Tibial artery (tissue), 4 donors: ENCODE data around the gene ZNF891.

Experiments used
- DNase-seq, 2 donors: peaks; one replicate each; pipeline ENCODE4 v3.0.0-alpha.2; 2019
- H3K27ac ChIP-seq, 2 donors: fragments of 200-600 bp; sonication (generic) in 1 of 2; 1 replicate in 1 of 2; 2 replicates in 1 of 2; pipeline ENCODE4 v1.5.1; 2018 to 2019; ENCODE audit warnings: mild to moderate bottlenecking in 1 of 2
- H3K27me3 ChIP-seq, 2 donors: fragments of 200-600 bp; sonication (generic) in 1 of 2; one replicate each; pipeline versions ENCODE4 v1.5.1 to v1.6.0; 2016 to 2019
- H3K36me3 ChIP-seq, 3 donors: fragments of 200-600 bp; sonication (generic) in 2 of 3; one replicate each; pipeline ENCODE4 v1.5.1; 2016 to 2019; ENCODE audit warnings: mild to moderate bottlenecking in 2 of 3
- H3K4me1 ChIP-seq, 4 donors: fragments of 200-600 bp; sonication (generic) in 2 of 4; 1 replicate in 3 of 4; 2 replicates in 1 of 4; pipeline ENCODE4 v1.5.1; 2016 to 2019
- H3K4me3 ChIP-seq, 2 donors: fragments of 200-600 bp; sonication (generic) in 1 of 2; 1 replicate in 1 of 2; 2 replicates in 1 of 2; pipeline ENCODE4 v1.5.1; 2018 to 2019; ENCODE audit warnings: mild to moderate bottlenecking in 2 of 2
- H3K9me3 ChIP-seq, 3 donors: fragments of 200-600 bp; sonication (generic) in 1 of 3; one replicate each; pipeline ENCODE4 v1.5.1; 2016 to 2019
- intact Hi-C: fragments of 100-400 bp; cut with DNase I; formaldehyde crosslinking; loops from one replicate; pipeline ENCODE4 v1.15.0; 2023; ENCODE audit warnings: low total_unique reads
- TF ChIP-seq, protein P1 (sequence below), 2 experiments: fragments of 200-600 bp in 1 of 2; fragments of 450-650 bp in 1 of 2; IDR thresholded peaks; one replicate each; pipeline ENCODE4 v1.5.1; 2017 to 2019; ENCODE audit warnings: antibody characterized with exemption in 2 of 2, mild to moderate bottlenecking in 1 of 2, moderate library complexity in 1 of 2

Gene ZNF891

DNA sequence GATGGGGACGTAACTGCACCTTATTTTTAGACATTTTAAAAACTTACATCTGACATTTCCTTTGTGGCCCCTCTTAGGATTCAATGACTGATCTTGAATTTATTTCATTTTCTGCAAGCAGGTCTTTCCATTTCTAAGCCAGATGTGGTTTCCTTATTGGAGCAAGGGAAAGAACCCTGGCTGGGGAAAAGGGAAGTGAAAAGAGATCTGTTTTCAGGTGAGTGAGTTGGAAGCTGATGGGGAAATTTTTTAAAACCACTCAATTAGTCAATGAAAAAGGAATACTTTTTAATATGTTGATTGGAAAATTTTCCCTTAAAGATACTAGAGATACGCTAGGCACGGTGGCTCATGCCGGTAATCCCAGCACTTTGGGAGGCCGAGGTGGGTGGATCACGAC lies 46.7 kb downstream of the ZNF891 start:
- Histone ChIP-seq H3K4me1 (peaks cover 0 to 17% (median 8%) of the 10 kb centered on the region in 4 donors), H3K9me3 (peaks cover 0 to 81% (median 68%) of the 10 kb centered on the region in 3 donors), H3K27me3 (no peaks in the 10 kb centered on the region), H3K27ac (no peak overlapping the region), H3K4me3 (no peak overlapping the region), H3K36me3 (peaks cover 66 to 69% (median 67%) of the 10 kb centered on the region in 3 donors)
- intact Hi-C loops = loop anchor here (5.0 kb wide), 1 partner anchor 46 kb away; the partner anchor contains the start of gene ZNF84
- TF ChIP-seq, protein P1, sequence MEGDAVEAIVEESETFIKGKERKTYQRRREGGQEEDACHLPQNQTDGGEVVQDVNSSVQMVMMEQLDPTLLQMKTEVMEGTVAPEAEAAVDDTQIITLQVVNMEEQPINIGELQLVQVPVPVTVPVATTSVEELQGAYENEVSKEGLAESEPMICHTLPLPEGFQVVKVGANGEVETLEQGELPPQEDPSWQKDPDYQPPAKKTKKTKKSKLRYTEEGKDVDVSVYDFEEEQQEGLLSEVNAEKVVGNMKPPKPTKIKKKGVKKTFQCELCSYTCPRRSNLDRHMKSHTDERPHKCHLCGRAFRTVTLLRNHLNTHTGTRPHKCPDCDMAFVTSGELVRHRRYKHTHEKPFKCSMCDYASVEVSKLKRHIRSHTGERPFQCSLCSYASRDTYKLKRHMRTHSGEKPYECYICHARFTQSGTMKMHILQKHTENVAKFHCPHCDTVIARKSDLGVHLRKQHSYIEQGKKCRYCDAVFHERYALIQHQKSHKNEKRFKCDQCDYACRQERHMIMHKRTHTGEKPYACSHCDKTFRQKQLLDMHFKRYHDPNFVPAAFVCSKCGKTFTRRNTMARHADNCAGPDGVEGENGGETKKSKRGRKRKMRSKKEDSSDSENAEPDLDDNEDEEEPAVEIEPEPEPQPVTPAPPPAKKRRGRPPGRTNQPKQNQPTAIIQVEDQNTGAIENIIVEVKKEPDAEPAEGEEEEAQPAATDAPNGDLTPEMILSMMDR (IDR thresholded peaks at IDR 0.05) = no peak
- no peak for DNase-seq

DNA sequence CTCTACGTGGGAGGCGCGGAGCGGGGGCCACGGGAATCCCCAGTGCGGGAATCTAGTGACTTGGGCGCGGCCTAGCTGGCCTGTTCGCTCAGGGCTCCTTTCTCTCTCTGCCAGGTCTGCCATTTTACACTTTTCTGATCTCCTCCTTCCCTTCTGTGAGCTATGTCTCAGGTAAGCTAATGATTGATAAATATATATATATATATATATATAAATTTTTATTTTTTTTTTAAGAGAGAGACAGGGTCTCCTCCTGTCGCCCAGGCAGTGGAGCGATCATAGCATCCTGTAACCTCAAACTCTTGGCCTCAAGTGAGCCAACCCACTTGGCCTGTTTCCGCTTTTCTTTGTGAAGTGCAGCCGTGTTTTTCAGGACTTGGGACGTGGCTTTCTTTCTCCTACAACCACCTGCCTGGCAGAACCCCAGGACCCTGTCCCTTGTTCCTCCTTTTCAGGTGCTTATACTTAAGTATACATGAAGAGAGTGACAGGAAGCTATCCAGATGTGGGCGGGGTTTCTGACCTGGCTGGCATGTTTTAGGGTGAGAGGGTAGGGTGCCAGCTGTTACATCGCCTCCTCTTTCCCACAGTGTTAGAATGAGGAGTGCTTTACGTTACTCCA lies 48.8 kb downstream of the ZNF891 start:
- peaks cover 0 to 81% (median 65%) of the 10 kb centered on the region in 3 donors for H3K9me3 ChIP-seq
- peak overlapping the region; percentile 87 to 89 for H3K4me3 ChIP-seq
- H3K27me3 ChIP-seq = no peaks in the 10 kb centered on the region
- peaks cover 45 to 53% (median 46%) of the 10 kb centered on the region in 3 donors for H3K36me3 ChIP-seq
- peaks cover 0 to 17% (median 8%) of the 10 kb centered on the region in 4 donors for H3K4me1 ChIP-seq
- intact Hi-C loops = loop anchor here (2.0 to 5.0 kb wide), 2 partner anchors 44 to 48 kb away; partner anchors contain the start of gene ZNF84
- H3K27ac ChIP-seq = peak overlapping the region; percentile 96 to 99
- TF ChIP-seq, protein P1 (IDR thresholded peaks at IDR 0.05) = no peak
- peak in 1 of 2 donors; percentile 18 for DNase-seq

DNA sequence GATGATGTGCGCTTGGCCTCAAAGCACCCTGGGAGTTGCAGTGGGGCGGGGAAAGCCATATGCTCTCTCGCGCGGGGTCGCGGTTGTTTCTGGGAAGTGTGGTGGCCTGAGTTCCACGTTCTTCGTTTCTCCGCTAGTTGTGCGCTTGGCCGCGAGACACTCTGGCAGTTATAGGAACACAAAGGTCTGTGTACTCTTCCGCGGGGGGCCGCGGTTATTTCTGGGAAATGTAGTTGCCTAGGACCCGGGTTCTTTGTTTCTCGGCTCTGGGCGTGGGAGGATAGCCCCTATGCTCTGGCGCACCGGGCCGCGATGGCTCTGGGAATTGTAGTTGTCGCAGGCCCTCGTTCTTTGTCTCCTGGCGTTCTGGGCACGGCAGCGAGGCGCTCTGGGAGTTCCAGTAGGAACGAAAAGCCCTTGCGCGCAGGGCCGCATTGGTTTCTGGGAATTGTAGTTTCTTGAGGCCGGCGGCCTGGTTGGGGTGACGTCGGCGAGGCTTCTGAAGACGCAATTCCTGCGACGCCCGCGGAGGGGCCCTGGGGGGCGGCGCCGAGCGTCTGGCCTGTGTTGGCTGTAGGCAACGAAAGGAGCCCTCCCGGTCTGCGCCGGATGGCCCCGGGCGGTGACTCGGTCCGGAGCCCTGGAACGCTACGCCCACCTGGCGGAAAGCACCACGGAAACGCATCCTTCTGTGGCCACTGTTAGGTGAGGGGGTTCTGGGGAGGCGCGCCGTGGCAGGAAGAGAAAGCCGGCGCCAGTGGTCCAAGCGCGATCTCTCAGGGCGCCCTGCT lies 49.5 kb downstream of the ZNF891 start, which contains the start of gene ZNF140:
ZNF140 (plus strand) TSS at position 556 of the 791 bp plus-strand sequence. CDS start 398 bp downstream, outside the sequence.
- intact Hi-C loops = loop anchor here (2.0 to 5.0 kb wide), 2 partner anchors 43 to 48 kb away; partner anchors contain the start of gene ZNF84
- H3K4me3 ChIP-seq = peak within 1 kb of the TSS; percentile 87 to 89
- DNase-seq = peak; percentile 95 to 98
- TF ChIP-seq, protein P1 (IDR thresholded peaks at IDR 0.05) = peak; percentile 30 to 47
- H3K27ac ChIP-seq = peak within 1 kb of the TSS; percentile 96 to 99
- no peaks in the 10 kb centered on the region for H3K27me3 ChIP-seq
- peaks cover 0 to 17% (median 8%) of the 10 kb centered on the region in 4 donors for H3K4me1 ChIP-seq
- peaks cover 38 to 46% (median 39%) of the 10 kb centered on the region in 3 donors for H3K36me3 ChIP-seq
- peaks cover 0 to 81% (median 63%) of the 10 kb centered on the region in 3 donors for H3K9me3 ChIP-seq

DNA sequence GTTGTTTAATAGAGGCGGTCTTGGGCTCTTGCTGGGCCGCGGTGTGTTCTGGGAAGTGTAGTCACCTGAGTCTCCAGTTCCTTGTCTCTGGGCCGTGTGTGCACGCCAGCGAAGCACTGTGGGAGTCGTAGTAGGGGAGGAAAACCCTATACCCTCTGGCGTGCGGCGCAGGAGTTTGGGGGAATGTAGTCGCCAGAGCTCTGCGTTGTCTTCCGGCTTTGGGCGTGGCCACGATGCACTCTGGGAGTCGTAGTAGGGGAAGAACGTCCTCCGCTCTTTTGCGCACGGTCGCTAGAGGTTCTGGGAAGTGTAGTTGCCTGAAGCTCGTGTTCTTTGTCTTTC lies 50.1 kb downstream of the ZNF891 start:
- intact Hi-C loops = loop anchor here (2.0 to 5.0 kb wide), 2 partner anchors 43 to 49 kb away; partner anchors contain the start of gene ZNF84
- Histone ChIP-seq H3K9me3 (peaks cover 0 to 82% (median 63%) of the 10 kb centered on the region in 3 donors), H3K36me3 (peaks cover 32 to 40% (median 34%) of the 10 kb centered on the region in 3 donors), H3K4me3 (peak overlapping the region; percentile 87 to 89), H3K27ac (peak overlapping the region; percentile 96 to 99), H3K27me3 (no peaks in the 10 kb centered on the region), H3K4me1 (peaks cover 0 to 17% (median 8%) of the 10 kb centered on the region in 4 donors)
- peak; percentile 98 to 99 for DNase-seq
- TF ChIP-seq, protein P1 (IDR thresholded peaks at IDR 0.05) = no peak

DNA sequence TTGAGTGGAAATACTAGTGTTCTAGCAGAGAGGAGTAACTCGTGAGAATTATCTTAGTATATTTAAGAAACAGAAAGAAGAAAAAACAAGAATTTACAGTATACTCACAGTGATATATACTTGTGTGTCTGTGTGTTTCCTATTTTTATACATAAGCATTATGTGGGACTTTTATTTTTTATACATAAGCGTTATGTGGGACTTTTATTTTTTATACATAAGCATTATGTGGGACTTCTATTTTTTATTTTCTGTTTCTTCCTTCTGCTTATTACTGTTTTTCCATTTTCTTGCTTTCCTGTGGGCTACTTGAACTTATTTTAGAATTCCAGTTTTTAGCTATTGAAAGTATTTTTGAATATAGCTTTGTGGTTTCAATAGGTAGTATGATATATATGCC lies 56.2 kb downstream of the ZNF891 start:
- Histone ChIP-seq H3K4me1 (no peaks in the 10 kb centered on the region), H3K27me3 (no peaks in the 10 kb centered on the region), H3K9me3 (peaks cover 13 to 98% (median 91%) of the 10 kb centered on the region in 3 donors), H3K27ac (no peak overlapping the region), H3K36me3 (peaks cover 0 to 22% (median 0%) of the 10 kb centered on the region in 3 donors), H3K4me3 (no peak overlapping the region)
- no peak for DNase-seq
- intact Hi-C loops = no loop called here
- TF ChIP-seq, protein P1 (IDR thresholded peaks at IDR 0.05) = no peak
